HS-27A (cell line): ENCODE results near the gene PLXDC2.

Source experiments
- DNase-seq: peaks from one replicate; pipeline ENCODE4 v3.0.0-alpha.2; 2012; ENCODE audit warnings: low read depth, missing footprints

PLXDC2 gene

DNA sequence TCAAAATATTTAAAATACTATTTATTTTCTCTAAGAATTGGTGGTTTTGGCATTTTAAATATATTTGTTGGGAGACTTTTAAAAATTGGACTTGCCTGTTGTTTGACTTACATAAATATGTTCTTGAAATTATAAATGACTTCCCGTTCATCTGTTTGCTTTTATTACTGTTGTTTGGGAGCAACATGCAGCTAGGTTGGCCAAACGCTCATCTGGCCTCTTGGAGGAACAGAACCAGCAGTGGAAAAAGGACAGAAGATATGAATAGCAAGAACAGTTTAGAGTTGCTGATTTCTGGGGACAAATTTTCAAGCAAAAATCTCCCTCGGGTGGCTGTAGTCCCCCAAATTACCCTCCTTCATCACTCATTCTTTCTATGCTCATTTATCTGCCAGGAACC is 41.6 kb downstream of the PLXDC2 start:
- no peak for DNase-seq

DNA sequence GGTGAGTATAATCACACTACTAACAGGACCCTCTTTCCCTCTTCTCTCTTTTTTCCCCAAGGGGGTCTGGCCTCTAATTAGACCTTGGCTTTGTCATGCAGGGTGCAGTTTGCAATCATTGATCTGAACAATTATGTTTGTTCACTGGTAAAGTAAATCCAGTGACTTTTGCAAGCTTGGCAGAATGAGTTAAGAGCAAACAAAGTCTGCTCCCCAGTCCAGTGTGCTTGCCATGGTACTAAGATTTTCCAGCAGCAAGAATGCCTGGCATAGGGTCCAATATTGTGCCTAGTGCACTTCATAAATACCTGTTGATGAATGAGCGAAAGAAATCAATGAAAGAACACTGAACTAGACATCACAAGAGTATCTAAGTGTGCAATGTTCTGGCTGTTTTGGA is 43.9 kb downstream of the PLXDC2 start:
- no peak for DNase-seq

DNA sequence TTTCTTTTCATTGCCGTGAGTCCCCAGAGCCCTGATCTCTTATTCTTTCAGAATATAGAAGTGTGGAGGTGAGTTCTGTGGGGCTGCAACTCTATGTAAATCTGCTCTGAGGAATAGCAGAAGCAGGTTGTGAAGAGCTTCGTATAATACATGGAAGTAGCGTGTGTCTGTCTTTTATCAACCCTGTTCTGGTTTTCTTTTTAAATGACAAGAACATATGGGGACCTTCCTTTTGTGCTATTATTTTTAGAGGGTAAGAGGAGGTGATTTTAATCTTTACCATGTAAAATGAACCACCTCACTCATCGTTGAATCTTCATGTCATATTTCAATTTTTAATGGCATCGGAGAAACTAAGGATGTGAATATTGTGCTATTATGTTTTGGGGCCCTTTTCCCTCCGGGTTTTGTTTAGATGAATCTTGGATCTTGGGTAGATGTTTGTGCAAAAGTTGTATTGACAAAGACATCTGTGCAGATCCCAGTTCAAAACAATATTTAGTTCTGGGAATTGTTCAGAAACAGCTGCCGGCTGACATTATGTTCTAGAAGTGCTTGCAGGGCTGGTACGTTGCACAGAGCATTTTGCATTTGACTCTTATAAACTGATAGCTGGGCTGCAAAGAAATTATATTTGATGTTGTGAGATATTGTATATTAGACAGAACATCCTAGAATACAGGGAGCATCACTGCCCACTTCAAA is 46.7 kb downstream of the PLXDC2 start:
- DNase-seq, result no peak

DNA sequence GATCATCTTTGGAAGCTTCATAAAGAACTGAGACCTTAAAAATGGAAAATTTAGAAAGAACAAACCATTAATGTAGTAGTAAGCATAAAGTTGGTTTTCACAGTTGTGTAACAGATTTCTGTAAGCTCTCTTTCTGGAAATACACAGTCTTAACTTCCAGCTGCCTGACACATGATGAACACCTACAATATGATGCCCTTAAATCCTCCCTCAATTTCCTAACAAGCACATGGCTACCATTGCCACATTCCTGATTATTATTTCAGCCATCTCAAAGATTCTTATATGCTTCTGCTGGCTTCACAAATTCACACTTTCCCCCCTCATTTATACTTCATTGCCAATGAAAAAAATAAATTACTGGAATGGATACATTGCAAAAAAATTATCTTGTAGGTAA is 49.4 kb downstream of the PLXDC2 start:
- no peak for DNase-seq

DNA sequence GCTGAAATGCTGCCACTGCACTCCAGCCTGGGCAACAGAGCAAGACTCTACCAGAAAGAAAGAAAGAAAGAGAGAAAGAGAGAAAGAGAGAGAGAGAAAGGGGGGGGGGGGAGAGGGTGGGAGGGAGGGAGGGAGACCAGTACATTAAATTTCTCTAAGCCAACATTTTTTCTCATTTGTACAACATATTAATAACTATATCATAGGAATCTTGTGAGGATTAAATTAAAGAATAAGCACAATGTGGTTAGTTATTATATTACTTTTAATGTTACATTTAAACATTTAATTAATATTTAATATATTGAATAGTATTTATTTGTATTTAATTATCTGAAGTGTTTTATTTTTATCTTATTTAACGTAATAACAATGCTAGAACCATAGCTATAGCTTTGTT is 53.1 kb downstream of the PLXDC2 start:
- DNase-seq, result no peak

DNA sequence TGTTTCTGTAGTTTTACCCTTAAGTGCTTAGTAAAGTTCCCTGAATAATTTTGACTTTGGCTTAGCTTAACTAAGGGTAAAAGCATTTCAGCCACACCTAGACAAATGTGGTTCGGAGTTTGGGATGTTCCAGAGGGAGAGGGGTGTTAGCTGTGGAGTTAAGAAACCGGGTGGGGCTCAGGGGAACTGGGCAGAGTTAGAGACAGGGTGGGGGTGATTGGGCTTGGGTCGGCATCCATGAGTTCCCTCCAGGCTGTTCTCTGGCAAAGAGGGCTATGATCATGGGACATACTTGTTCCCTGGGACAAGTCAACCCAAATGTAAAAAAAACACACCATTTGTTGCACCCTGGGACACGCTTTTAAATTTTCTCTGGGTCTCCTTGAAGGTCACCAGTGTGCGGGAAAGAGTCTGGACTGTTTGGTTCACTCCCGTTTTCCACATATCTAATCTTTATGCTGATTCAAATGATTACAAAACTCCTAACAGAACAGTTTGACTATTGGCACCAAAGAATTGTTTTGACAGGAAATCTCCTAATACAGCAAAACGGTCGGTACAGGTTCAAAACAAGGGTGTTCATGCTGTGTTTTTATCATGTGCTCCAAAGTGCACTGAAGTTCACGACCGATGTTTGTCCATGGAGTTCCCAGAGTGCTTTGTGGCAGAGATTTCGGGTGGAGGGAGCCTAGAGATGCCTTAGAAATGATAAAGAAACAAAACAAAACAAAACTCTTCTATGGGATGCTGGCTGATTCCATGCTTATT is 56.5 kb downstream of the PLXDC2 start:
- no peak for DNase-seq

DNA sequence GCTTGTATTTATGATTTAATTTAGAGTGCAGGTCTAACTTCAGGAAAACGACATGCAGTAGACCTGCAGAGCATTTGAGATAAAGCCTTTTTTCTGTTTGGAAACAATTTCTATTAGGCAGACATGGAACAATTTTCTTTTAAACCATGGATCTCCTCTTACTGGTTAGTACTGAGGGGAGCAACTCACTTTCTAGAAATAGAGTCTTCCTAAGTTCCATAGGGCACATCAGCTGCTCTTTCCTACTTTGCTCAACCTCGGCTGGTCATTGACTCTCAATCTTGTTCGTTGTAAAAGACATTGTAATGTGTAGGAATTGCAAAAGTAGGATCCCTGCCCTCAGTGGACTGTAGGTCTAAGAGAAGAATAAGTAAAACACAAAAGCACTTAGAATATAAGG is 58.0 kb downstream of the PLXDC2 start:
- no peak for DNase-seq

DNA sequence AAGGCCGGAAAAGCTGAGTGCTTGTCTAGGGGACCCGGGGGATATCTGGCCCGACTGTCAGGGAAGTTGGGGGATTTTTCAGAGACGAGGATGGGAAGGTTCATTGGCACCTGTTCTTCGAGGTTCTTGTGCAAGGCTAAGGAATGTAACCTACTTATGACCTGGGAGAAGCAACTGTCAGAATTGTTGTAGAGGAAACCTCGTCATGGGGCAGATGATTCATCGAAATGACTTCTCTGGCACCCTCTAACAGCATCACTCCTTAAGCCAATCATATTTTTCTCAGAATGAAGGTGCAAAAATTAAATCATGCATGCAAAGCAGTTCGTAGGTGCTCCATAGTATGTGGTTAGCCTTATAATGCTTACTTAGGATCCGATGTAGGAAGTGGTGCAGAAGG is 58.6 kb downstream of the PLXDC2 start:
- no peak for DNase-seq

DNA sequence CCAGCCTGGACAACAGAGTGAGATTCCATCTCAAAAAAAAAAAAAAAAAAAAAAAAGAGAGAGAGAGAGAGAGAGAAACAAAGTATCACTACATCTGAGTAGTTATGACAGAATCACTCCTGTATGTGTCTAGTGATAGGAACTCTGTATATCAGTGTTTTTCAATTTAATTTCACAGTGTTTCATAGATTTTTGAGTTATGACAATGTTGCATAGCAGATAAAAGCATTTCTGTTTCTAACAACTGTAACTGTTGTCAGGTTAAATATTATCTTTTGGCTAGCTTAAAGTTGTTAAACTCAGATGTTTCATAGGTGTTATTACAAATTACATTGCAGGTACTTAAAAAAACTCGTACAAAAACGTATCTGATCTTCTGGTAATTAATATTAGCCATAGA is 60.3 kb downstream of the PLXDC2 start:
- no peak for DNase-seq

DNA sequence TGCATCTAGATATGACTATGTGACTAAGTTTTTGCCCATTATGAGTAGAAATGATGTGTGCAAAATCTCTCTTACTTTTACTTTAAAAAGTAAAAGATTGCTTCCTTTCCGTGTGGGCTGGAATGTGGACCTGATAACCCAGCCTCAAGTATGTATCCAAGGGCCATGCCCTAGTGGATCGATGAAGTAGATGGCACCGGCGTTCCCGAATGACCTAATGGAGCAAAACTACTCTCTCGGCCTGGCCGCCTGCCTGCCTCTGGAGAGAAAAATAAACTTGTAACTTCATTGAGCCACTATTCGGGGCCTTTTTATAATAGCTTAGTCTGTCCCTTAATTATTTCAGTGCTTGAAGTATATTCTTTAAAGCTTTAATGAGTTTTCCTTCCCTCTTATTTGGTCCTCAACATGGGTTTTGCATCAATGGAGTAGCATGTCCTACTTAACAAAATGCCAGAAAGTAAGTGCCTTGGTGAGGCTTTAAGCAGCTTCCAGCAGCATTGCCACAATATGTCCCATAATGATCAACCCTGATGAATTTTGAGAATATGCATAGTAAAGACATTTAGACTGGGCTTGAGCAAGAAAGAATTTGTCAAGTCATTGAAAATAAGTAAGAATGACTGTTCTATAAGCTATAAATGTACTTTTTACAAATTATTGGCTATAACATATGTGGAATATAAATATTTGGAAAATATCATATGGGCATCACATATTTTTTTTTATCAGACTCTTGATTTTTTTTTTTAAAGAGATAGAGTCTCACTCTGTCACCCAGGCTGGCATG is 61.4 kb downstream of the PLXDC2 start:
- DNase-seq, result no peak

DNA sequence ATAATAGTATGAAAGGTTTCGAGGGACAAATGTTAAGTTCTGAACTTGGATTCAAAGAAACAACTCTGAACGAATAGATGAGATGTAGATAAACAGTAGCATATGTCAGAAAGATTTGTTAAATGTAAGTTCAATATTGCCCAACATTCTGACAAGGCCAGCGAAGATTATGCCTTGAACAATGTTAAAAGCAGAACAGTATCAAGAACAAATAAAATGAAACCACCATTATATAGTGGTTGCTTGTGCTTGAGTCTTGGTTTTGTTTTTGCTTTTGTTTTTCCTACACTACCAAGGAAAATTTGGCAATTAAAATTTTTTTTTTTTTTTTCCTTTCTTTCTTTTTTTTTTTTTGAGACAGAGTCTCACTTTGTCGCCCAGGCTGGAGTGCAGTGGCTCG is 66.4 kb downstream of the PLXDC2 start:
- DNase-seq, result no peak

DNA sequence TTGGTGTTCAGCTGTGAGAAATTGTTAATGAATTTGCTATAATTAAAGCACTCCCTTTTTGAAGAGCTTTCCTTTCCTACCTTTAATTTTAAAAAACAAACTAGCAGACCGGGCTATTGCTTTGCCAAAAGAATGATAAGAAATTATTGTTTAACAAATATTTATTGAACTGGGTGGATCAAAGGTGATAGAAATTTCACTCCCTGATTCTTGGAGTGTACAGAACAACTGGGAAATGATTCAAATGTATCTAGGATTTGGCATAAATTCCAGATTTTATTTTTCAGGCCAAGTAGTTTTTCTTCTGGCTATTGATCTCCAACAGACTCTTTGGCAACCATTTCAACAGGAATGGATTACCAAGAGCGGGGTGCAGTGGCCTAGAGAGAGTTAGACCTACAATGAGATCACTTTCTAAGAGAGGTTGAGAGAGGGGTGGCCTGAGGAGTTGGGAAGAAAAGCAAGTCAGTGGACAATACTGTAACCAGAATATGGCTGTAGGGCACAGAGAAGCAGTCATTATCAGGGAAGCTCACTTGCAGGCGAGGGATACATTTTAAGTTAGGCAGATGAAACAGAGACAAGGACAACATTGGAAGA is 71.9 kb downstream of the PLXDC2 start:
- DNase-seq, result no peak

DNA sequence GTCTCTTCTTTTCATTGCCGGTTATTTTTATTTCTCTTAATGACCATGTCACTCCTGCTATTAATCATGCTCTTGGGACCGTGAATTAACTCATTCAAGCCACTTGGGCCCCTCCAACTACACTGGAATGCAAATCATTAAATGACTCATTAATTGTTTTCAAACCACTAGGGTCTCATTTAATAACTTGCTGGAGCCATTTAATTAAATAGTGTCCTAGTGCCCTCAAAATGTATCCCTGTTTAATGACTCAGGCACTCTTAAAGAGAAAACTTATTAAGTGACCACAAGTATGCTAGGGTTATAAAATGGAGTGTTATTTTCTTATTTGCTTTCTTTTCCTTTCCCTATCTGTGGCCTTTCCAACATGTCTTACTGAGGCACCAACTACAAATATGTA is 73.0 kb downstream of the PLXDC2 start:
- DNase-seq, result no peak

DNA sequence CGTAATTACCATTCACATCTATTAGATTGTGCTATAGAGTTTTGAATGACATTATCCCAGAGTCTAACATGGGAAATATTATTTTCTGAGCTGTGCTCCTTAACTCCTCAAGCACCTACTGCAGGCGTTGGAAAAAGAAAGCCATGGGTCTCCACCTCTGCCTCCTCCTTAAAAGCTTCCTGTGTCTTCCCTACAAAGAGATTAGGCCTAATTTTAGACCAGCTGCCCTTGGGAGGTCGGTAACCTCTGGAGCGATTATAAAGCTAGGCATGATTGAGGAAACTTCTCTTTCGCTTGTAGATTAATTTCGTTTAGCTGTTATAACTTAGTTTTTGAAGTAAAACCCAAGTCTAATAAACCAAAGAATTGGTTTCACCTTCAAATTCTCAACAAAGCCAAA is 75.2 kb downstream of the PLXDC2 start:
- no peak for DNase-seq

DNA sequence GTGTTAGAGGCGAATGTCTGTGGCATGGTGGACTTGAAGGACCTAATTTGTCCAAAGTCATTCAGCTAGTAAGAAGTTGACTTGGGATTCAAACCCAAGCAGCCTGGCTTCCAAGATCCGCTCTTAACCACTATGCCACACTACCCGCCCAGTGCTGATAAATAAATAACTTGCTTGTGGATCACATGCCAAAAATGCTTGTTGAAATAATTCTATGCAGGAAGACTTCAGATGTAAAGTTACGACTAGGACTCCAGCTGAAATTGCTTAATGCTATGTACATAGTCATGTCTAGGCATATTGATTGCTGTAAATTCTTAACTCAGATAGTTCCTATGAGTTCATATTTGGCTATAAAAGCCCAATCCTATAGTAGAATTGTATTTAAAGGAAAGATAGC is 76.0 kb downstream of the PLXDC2 start:
- no peak for DNase-seq

DNA sequence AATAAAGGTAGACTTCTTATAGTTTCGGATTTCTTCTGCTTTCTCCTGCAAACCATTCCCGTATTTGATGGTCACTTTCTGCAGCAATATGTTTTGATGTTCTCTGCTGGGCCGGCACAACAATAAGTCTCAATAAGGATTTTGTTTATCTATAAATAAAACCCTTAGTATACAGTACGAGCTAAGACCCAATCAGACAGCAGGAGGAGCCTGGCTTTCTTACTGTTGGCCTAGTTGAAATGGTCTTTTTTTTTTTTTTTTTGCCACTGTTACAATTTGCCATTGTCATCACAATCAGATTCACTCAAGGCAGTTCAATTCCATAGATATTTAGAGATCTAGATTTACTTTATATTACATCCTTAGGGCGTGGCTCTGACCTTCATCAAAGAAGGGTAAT is 76.4 kb downstream of the PLXDC2 start:
- DNase-seq, result no peak

DNA sequence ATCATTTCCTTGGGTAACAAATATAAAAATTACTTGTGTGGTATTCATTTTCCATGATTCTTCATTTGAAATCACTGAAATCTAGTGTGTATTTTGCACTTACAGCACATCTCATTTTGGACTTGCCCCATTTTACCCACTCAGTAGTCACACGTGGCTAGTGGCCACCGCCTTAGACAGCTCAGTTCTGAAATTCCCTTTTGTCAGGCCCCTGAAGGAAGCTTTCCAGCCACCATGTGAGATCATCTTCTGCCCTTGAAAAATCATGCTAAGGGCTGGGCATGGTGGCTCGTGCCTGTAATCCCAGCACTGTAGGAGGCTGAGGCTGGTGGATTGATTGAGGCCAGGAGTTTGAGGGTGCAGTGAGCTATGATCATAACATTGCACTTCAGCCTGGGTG is 79.3 kb downstream of the PLXDC2 start:
- DNase-seq, result no peak

DNA sequence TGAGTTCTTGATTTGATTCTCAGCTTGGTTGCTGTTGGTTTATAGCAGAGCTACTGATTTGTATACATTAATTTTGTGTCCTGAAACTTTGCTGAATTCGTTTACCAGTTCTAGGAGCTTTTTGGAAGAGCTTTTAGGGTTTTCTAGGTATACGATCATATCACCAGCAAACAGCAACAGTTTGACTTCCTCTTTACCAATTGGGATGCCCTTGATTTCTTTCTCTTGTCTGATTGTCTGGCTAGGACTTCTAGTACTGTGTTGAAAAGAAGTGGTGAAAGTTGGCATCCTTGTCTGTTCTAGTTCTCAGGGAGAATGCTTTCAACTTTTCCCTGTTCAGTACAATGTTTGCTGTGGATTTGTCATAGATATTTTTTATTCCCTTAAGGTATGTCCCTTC is 86.2 kb downstream of the PLXDC2 start:
- no peak for DNase-seq

DNA sequence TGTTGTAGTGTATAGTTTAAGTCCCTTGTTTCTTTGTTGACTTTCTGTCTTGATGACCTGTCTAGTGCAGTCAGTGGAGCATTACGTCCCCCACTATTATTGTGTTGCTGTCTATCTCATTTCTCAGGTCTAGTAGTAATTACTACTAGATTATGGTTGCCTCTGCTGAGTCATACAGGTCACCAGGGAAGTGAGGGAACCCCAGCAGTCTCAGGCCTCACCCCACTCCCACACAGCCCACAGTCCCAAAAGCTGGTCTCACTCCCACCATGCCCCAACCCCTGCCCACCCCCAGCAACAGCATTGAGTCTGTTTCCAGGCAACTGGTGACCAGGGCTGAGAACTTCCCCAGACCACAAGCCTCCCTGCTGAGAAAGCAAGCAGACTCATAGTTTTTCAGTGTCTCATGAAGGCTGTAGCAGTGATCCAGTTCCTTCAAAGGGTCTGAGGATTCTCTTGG is 88.0 kb downstream of the PLXDC2 start:
- DNase-seq, result no peak

DNA sequence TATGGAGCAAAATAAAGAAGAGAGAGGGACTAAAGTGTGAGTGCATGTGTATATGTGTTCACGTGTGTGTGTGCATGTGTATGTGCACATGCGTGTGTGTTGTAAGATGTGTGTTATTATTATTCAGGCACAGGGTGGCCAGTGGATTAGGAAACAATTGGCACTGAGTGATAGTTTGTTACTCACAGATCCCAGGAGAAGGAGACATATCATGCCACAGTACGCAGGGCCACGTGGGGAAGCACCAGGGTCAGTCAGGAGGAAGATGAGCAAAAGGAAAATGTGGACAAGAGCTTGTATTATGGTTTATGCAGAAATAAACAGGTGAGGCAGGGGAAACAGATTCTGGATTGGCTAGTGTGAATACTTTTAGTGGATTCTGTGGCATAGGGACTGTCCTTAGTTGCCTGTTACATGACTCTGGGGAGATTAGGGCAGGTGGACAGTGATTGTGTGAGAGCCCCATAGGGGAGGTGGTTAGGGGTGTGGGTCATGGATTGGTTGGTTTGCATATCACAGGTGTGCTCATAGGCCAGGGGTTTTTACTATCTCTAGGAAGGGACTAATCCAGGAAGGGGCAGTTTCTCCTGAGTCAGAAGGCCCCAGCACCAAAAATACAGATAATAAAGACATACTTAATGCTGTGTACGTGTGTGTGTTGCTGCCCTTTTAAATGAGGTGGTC is 90.0 kb downstream of the PLXDC2 start:
- DNase-seq, result no peak

DNA sequence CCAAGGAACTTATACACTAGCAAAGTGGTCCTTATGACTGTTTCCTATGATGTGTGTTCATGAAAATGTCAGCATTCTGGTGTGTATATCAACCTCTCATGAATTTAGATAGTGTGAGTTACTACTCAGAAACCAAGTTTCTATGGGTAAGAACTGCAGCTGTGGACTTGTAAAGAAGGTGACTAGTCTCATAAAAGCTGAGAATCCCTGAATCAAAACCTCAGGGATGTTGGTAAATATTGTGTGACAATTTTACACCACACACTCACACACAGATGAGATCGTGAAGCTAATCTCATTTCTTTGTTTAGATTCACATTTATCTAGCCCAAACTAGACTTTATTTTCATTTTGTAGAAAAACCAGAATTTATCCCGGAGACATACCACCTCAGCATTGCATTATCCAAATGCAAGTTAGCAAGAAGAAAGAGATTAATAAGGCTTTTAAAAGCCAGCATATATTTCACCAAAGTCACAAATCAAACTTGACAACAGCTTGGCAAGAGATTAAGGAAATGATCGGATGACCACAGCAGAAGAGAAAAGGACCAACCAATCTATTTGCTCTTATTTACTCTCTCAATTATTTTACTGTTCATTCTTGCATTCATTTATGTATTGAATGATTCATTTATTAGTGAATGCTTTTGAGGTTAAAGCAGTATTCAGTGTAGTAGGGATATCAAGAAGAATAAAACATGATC is 92.9 kb downstream of the PLXDC2 start:
- DNase-seq, result no peak
